Measurements from ENCODE around the gene CCDC24. TPM values are rescaled to one million over a fixed set of nuclear protein-coding genes. Genes with fewer than 3 reads are reported as not detected.

Gene CCDC24
- total RNA-seq, 4 donors from 2014 or later = 3.0 to 7.3 (median 4.7) TPM

DNA sequence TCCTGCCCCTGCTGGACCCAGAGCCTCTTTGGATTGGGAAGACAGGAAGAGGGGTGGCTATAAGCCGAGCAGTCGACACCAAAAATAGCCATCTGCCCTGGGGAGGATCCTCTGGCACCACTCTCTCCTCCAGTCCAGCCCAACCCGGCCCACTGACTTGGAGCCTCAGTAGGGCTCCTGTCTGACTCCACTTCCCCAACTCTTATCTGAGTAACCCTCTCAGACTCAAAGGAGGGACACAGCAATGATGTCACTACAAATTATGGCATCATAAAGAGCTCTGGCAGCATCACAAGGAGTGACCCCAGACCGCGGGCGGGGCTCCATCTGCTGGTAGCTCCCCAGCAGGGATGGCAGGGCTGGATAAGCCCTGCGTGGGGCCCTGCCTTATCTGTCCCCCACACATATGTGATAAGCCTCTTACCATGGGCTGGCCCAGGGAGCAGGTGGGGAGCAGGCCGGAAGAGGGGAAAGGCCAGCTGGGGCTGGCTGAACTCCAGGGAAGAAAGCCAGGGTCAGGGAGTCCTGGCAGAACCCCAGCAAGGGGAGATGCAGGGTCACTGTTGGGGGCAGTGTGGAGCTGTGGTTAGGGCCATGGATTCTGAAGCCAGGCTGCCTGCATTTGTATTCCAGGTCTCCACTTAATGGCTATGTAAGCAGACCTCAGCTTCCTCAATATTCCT is 44.5 kb downstream of the CCDC24 start:
- TF ChIP-seq, protein P1, sequence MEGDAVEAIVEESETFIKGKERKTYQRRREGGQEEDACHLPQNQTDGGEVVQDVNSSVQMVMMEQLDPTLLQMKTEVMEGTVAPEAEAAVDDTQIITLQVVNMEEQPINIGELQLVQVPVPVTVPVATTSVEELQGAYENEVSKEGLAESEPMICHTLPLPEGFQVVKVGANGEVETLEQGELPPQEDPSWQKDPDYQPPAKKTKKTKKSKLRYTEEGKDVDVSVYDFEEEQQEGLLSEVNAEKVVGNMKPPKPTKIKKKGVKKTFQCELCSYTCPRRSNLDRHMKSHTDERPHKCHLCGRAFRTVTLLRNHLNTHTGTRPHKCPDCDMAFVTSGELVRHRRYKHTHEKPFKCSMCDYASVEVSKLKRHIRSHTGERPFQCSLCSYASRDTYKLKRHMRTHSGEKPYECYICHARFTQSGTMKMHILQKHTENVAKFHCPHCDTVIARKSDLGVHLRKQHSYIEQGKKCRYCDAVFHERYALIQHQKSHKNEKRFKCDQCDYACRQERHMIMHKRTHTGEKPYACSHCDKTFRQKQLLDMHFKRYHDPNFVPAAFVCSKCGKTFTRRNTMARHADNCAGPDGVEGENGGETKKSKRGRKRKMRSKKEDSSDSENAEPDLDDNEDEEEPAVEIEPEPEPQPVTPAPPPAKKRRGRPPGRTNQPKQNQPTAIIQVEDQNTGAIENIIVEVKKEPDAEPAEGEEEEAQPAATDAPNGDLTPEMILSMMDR (IDR thresholded peaks at IDR 0.05) = no peak
- no peak for TF ChIP-seq POLR2A (IDR thresholded peaks at IDR 0.05)
- no peak for DNase-seq
- 47 to 59% methylated on average over 3 to 8 of the region's 8 CpGs for WGBS, 2 donors
- Histone ChIP-seq H3K4me3 (no peak overlapping the region), H3K27ac (peak overlapping the region; percentile 26 to 71 (median 62)), H3K4me1 (peaks cover 9 to 63% (median 35%) of the 10 kb centered on the region in 3 donors), H3K9me3 (no peaks in the 10 kb centered on the region), H3K36me3 (no peaks in the 10 kb centered on the region), H3K27me3 (no peaks in the 10 kb centered on the region)
- intact Hi-C loops (cut with DNase I) = loop anchor here (5.0 to 10.0 kb wide), 2 partner anchors 34 to 91 kb away; partner anchors contain the start of gene IPO13

DNA sequence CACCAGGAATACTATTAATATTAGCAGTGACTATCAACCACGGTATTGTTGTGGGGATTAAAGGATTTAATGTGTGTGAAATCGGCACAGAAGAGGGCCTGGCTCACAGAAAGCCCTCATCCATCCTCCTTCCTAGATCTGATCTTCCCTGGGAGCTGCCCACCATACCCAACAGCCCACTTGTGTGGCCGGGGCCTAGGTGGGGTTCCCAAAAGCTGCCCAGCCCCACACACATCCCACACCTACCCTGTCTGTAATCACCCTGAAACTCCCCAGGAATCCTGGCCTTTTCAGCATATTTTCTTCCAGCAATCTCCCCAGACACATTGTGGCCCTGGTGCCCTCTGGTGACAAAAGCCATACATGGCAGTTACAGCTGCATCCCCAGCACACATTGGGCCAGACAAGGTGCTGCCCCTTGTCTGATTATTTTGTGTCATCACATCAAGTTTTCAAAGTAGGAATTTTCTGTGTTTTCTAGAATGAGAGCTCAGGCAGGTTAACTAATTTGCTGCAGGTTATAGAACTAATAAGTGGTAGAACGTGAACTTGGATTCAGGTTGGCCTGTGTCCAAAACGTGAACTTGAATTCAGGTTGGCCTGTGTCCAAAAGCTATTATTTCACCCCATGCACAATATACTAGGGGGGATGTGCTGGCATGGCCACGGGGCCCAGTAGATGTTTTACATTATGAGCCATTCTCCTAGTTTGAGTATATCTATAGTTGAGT is 45.2 kb downstream of the CCDC24 start:
- 8% methylated on average over 6 of the region's 6 CpGs for WGBS, 2 donors
- intact Hi-C loops (cut with DNase I) = loop anchor here (5.0 to 10.0 kb wide), 2 partner anchors 34 to 92 kb away; partner anchors contain the start of gene IPO13
- no peaks in the 10 kb centered on the region for H3K36me3 ChIP-seq
- no peak overlapping the region for H3K4me3 ChIP-seq
- peak overlapping the region; percentile 26 to 71 (median 62) for H3K27ac ChIP-seq
- no peaks in the 10 kb centered on the region for H3K9me3 ChIP-seq
- H3K27me3 ChIP-seq = no peaks in the 10 kb centered on the region
- no peak for DNase-seq
- TF ChIP-seq, protein P1 (IDR thresholded peaks at IDR 0.05) = peak; percentile 73 to 93 (median 86)
- no peak for TF ChIP-seq POLR2A (IDR thresholded peaks at IDR 0.05)
- peaks cover 8 to 57% (median 33%) of the 10 kb centered on the region in 3 donors for H3K4me1 ChIP-seq

DNA sequence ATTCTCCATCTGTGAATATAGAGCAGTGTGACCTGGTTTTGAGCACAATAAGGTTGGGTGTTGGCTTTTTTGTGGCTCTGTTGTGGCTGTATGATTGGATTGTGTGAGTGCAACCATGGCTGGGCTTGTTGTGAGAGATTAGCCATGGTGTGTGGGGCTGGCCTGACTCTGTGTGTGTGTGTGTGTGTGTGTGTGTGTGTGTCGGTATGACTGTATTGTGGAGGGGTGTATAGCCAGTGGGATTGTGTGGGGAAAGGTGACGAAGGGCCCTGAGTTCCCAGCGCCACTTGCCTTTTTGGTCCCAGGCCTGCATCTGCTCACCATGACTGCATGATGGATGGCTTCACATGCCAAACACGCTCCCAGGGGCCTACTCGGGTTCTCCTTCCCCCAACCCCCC is 45.8 kb downstream of the CCDC24 start:
- H3K9me3 ChIP-seq = no peaks in the 10 kb centered on the region
- peaks cover 2 to 51% (median 27%) of the 10 kb centered on the region in 3 donors for H3K4me1 ChIP-seq
- 67 to 68% methylated on average over 5 of the region's 5 CpGs for WGBS, 2 donors
- DNase-seq = no peak
- H3K36me3 ChIP-seq = no peaks in the 10 kb centered on the region
- peak overlapping the region in 2 of 4 donors; percentile 53 to 71 for H3K27ac ChIP-seq
- no peak overlapping the region for H3K4me3 ChIP-seq
- H3K27me3 ChIP-seq = no peaks in the 10 kb centered on the region
- TF ChIP-seq, protein P1 (IDR thresholded peaks at IDR 0.05) = no peak
- no peak for TF ChIP-seq POLR2A (IDR thresholded peaks at IDR 0.05)
- intact Hi-C loops (cut with DNase I) = loop anchor here (5.0 to 10.0 kb wide), 2 partner anchors 35 to 92 kb away; partner anchors contain the start of gene IPO13

DNA sequence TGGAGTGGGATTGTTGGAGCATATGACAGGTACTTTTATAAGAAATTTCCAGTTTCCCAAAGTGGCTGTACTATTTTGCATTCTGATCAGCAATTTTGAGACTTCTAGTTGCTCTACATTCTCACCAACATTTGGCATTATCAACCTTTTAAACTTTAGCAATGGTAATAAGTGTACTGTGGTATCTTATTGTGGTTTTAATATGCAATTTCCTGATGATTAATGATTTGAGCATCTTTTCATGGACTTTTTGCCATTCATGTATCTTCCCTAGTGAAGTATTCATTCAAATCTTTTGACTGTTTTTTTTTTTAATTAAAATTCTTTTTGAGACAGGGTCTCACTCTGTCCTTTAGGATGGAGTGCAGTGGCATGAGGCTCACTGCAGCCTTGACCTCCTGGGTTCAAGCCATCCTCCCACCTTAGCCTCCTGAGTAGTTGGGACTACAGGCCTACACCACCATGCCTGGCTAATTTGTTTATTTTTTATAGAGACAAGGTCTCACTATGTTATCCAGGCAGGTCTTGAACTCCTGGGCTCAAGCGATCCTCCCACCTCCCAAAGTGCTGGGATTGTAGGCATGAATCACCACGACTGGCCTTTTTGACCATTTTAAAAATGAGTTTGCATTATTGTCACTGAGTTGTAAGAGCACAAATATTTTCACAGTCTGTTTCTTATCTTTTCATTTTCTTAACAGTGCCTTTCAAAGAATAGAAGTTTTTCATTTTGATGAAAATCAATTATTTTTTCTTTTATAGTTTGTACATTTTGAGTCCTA is 47.7 kb downstream of the CCDC24 start:
- Histone ChIP-seq H3K4me1 (peaks cover 0 to 40% (median 19%) of the 10 kb centered on the region in 3 donors), H3K36me3 (no peaks in the 10 kb centered on the region), H3K27ac (no peak overlapping the region), H3K4me3 (no peak overlapping the region), H3K9me3 (no peaks in the 10 kb centered on the region), H3K27me3 (peaks cover 0 to 8% (median 0%) of the 10 kb centered on the region in 4 donors)
- intact Hi-C loops (cut with DNase I) = loop anchor here (5.0 to 10.0 kb wide), 2 partner anchors 37 to 94 kb away; partner anchors contain the start of gene IPO13
- no peak for TF ChIP-seq POLR2A (IDR thresholded peaks at IDR 0.05)
- TF ChIP-seq, protein P1 (IDR thresholded peaks at IDR 0.05) = no peak
- 62 to 81% methylated on average over 2 of the region's 2 CpGs for WGBS, 2 donors
- no peak for DNase-seq
